Naive thymus-derived CD4-positive, alpha-beta T cell (primary cell): Measurements from ENCODE around the gene CALML6. TPM values are rescaled to one million over a fixed set of nuclear protein-coding genes. Genes with fewer than 3 reads are reported as not detected.
A peak's percentile ranks its signal among the peaks of the same experiment; 100 is the strongest.

Experiments used
- ATAC-seq: fragments of 150-1000 bp; cut with Tn5 transposase; 2 replicates; pipeline ENCODE4 v1.10.0; 2021; ENCODE audit warnings: mild to moderate bottlenecking, moderate library complexity
- CTCF ChIA-PET: fragments of 350-600 bp; sonication (Branson Sonifier 250); formaldehyde crosslinking; loops from one replicate; lab custom pipeline; 2021; ENCODE audit warnings: antibody characterized with exemption; lab: Charles Lee
- POLR2A ChIA-PET: fragments of 350-600 bp; sonication (Branson Sonifier 250); formaldehyde crosslinking; loops from one replicate; lab custom pipeline; 2021; ENCODE audit warnings: antibody characterized with exemption, inconsistent platforms; lab: Charles Lee
- DNase-seq, 9 donors: peaks; one replicate each; pipeline versions ENCODE4 v3.0.0 to v3.0.0-alpha.2; 2020 to 2022; ENCODE audit warnings: mixed read lengths in 1 of 9
- H3K27ac ChIP-seq: one replicate; pipeline ENCODE4 v1.7.0; 2013; ENCODE audit warnings: mild to moderate bottlenecking, low read depth, low read length, moderate library complexity
- H3K27me3 ChIP-seq, 2 donors: one replicate each; pipeline ENCODE4 v1.7.0; 2013; ENCODE audit warnings: low read length in 2 of 2, mild to moderate bottlenecking in 2 of 2, moderate library complexity in 2 of 2; ENCODE audit not compliant: control insufficient read depth in 2 of 2, insufficient read depth in 2 of 2
- H3K36me3 ChIP-seq, 3 experiments: 1 replicate in 2 of 3; 2 replicates in 1 of 3; pipeline ENCODE4 v1.7.0; 2013; ENCODE audit warnings: low read length in 3 of 3, mild to moderate bottlenecking in 3 of 3, moderate library complexity in 1 of 3; ENCODE audit not compliant: insufficient read depth in 3 of 3, control insufficient read depth in 2 of 3
- H3K4me1 ChIP-seq, 2 donors: one replicate each; pipeline ENCODE4 v1.7.0; 2013; ENCODE audit warnings: low read length in 2 of 2, mild to moderate bottlenecking in 2 of 2, moderate library complexity in 1 of 2; ENCODE audit not compliant: control insufficient read depth in 2 of 2, insufficient read depth in 2 of 2
- H3K4me3 ChIP-seq: 2 replicates; pipeline ENCODE4 v1.7.0; 2013; ENCODE audit warnings: mild to moderate bottlenecking, low read length
- H3K9me3 ChIP-seq, 3 experiments: 1 replicate in 2 of 3; 2 replicates in 1 of 3; pipeline ENCODE4 v1.7.0; 2013; ENCODE audit warnings: low read length in 3 of 3; ENCODE audit not compliant: control insufficient read depth in 2 of 3
- H3K27ac Mint-ChIP-seq, 9 donors: one replicate each; pipeline ENCODE4 v1.8.0; 2020 to 2022; ENCODE audit warnings: mixed read lengths in 9 of 9, mild to moderate bottlenecking in 8 of 9, moderate library complexity in 5 of 9, inconsistent platforms in 2 of 9
- H3K27me3 Mint-ChIP-seq, 5 donors: one replicate each; pipeline ENCODE4 v1.8.0; 2021 to 2022; ENCODE audit warnings: mixed read lengths in 5 of 5, mild to moderate bottlenecking in 1 of 5
- H3K36me3 Mint-ChIP-seq, 5 donors: one replicate each; pipeline ENCODE4 v1.8.0; 2020 to 2022; ENCODE audit warnings: mixed read lengths in 5 of 5, mild to moderate bottlenecking in 3 of 5, inconsistent platforms in 1 of 5
- H3K4me1 Mint-ChIP-seq, 7 donors: one replicate each; pipeline ENCODE4 v1.8.0; 2020 to 2022; ENCODE audit warnings: mixed read lengths in 7 of 7, mild to moderate bottlenecking in 3 of 7, inconsistent platforms in 1 of 7
- H3K4me3 Mint-ChIP-seq, 10 donors: one replicate each; pipeline ENCODE4 v1.8.0; 2020 to 2022; ENCODE audit warnings: mild to moderate bottlenecking in 10 of 10, mixed read lengths in 10 of 10, moderate library complexity in 6 of 10, inconsistent platforms in 2 of 10
- H3K9me3 Mint-ChIP-seq, 11 donors: one replicate each; pipeline ENCODE4 v1.8.0; 2020 to 2022; ENCODE audit warnings: mixed read lengths in 11 of 11, mild to moderate bottlenecking in 4 of 11, inconsistent platforms in 1 of 11, moderate library complexity in 1 of 11
- intact Hi-C, 2 donors: fragments of 100-400 bp; cut with micrococcal nuclease; formaldehyde crosslinking; loops; one replicate each; pipeline ENCODE4 v1.15.1; 2023
- polyA plus RNA-seq, 2 donors: library from polyadenylated mRNA; unstranded; fragments of 300-500 nt; fragmentation: Illumina TruSeq; gene quantifications; one replicate each; pipeline ENCODE4 v1.2.3, GENCODE V29; 2021
- total RNA-seq, 6 experiments: library from RNA in 5 of 6; stranded (reverse) in 5 of 6; gene quantifications; 1 replicate in 5 of 6; 2 replicates in 1 of 6; pipeline ENCODE4 v1.2.3 and lab custom pipeline; 2021 to 2026

Gene CALML6
- total and polyA plus RNA-seq, 7 experiments from 2014 or later: 0.94 to 2.5 (median 1.4) TPM; not detected in 3

DNA sequence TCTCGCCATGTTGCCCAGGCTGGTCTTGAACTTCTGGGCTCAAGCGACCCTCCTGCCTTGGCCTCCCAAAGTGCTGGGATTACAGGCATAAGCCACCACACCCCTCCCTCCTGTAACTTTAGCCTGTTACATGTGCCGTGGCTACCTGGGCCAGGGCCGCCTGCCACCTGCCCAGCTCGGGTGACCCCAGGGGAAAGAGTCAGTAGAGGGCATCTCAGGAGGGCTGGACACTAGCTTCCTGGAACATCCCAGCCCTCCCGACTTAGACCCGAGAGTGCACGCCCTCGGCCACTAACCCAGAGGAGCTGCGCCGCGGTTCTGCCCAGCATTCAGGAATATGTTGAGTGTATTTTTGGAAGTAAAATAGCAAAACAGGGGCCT, 44.4 kb downstream of the CALML6 start:
- H3K27ac ChIP-seq: no peak overlapping the region
- Mint-ChIP-seq H3K4me1 (peaks cover 0 to 6% (median 0%) of the 10 kb centered on the region in 7 donors), H3K36me3 (no peaks in the 10 kb centered on the region), H3K4me3 (no peak overlapping the region), H3K27me3 (peaks cover 6 to 35% (median 13%) of the 10 kb centered on the region in 5 donors), H3K27ac (no peak overlapping the region), H3K9me3 (no peaks in the 10 kb centered on the region)
- H3K4me3 ChIP-seq: no peak overlapping the region
- no peaks in the 10 kb centered on the region for H3K9me3 ChIP-seq
- POLR2A ChIA-PET: no interaction called here
- CTCF ChIA-PET: interaction anchor here (0.7 to 1.4 kb wide), 2 partner anchors 83 to 85 kb away, joined by 3 to 5 read pairs; no protein-coding TSS in a partner anchor
- ATAC-seq: no peak
- H3K27me3 ChIP-seq: no peaks in the 10 kb centered on the region
- no peak for DNase-seq
- intact Hi-C loops: no loop called here
- H3K36me3 ChIP-seq: no peaks in the 10 kb centered on the region
- no peaks in the 10 kb centered on the region for H3K4me1 ChIP-seq

GRCh38 chr1:1959840-1960479, 44.9 kb downstream of the CALML6 start:
- CTCF ChIA-PET: interaction anchor here (0.7 to 1.4 kb wide), 3 partner anchors 75 to 84 kb away, joined by 3 to 5 read pairs (median 3); no protein-coding TSS in a partner anchor
- H3K36me3 Mint-ChIP-seq: no peaks in the 10 kb centered on the region
- H3K27ac ChIP-seq: no peak overlapping the region
- ATAC-seq (peak; percentile 73), DNase-seq (peak; percentile 30 to 74 (median 56))
- peaks cover 6 to 35% (median 13%) of the 10 kb centered on the region in 5 donors for H3K27me3 Mint-ChIP-seq
- no peak overlapping the region for H3K4me3 Mint-ChIP-seq
- H3K9me3 Mint-ChIP-seq: no peaks in the 10 kb centered on the region
- H3K27me3 ChIP-seq: no peaks in the 10 kb centered on the region
- peaks cover 0 to 4% (median 0%) of the 10 kb centered on the region in 7 donors for H3K4me1 Mint-ChIP-seq
- no peaks in the 10 kb centered on the region for H3K9me3 ChIP-seq
- H3K4me3 ChIP-seq: no peak overlapping the region
- H3K36me3 ChIP-seq: no peaks in the 10 kb centered on the region
- POLR2A ChIA-PET: no interaction called here
- H3K27ac Mint-ChIP-seq: no peak overlapping the region
- intact Hi-C loops: loop anchor here (1.0 kb wide), 2 partner anchors 85 to 86 kb away; no protein-coding TSS in a partner anchor
- no peaks in the 10 kb centered on the region for H3K4me1 ChIP-seq

- CTCF ChIA-PET: interaction anchor here (0.7 to 1.4 kb wide), 2 partner anchors 74 to 84 kb away, joined by 3 to 5 read pairs; no protein-coding TSS in a partner anchor
- Histone ChIP-seq H3K36me3 (no peaks in the 10 kb centered on the region), H3K4me3 (no peak overlapping the region), H3K27me3 (no peaks in the 10 kb centered on the region), H3K9me3 (no peaks in the 10 kb centered on the region), H3K27ac (no peak overlapping the region), H3K4me1 (no peaks in the 10 kb centered on the region)
- intact Hi-C loops: loop anchor here (1.0 kb wide), 2 partner anchors 85 to 86 kb away; no protein-coding TSS in a partner anchor
- DNase-seq (no peak), ATAC-seq (no peak)
- Mint-ChIP-seq H3K36me3 (no peaks in the 10 kb centered on the region), H3K4me3 (no peak overlapping the region), H3K9me3 (no peaks in the 10 kb centered on the region), H3K4me1 (peaks cover 0 to 4% (median 0%) of the 10 kb centered on the region in 7 donors), H3K27ac (no peak overlapping the region), H3K27me3 (peaks cover 6 to 35% (median 13%) of the 10 kb centered on the region in 5 donors)
- POLR2A ChIA-PET: no interaction called here
These were observed 45.6 kb downstream of the CALML6 start for GRCh38 chr1:1960480-1961196.

DNA sequence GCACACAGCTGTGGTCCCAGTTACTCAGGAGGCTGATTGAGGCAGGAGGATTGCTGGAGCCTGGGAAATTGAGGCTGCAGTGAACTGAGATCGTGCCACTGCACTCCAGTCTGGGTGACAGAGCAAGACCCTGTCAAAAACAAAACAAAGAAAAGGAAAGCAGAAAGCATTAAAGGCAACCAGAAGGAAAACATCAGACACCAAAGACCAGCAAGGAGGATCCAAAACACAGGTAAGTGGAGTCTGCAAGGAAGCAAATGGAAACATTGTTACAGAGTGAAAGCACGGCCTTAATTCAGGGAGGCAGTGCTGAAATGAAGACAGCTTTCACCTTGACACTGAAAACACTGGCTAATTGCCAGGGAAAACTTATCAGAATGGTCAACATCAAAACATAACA, 47.7 kb downstream of the CALML6 start:
- H3K4me3 ChIP-seq: no peak overlapping the region
- POLR2A ChIA-PET: no interaction called here
- DNase-seq (no peak), ATAC-seq (no peak)
- H3K27ac ChIP-seq: no peak overlapping the region
- no peaks in the 10 kb centered on the region for H3K27me3 ChIP-seq
- H3K4me1 ChIP-seq: no peaks in the 10 kb centered on the region
- Mint-ChIP-seq H3K27ac (peak overlapping the region in 2 of 9 donors; percentile 15 to 62), H3K27me3 (peaks cover 8 to 35% (median 13%) of the 10 kb centered on the region in 5 donors), H3K4me1 (peaks cover 0 to 2% (median 0%) of the 10 kb centered on the region in 7 donors), H3K36me3 (no peaks in the 10 kb centered on the region), H3K4me3 (no peak overlapping the region), H3K9me3 (no peaks in the 10 kb centered on the region)
- intact Hi-C loops: no loop called here
- H3K9me3 ChIP-seq: no peaks in the 10 kb centered on the region
- CTCF ChIA-PET: no interaction called here
- no peaks in the 10 kb centered on the region for H3K36me3 ChIP-seq

- ChIA-PET CTCF (no interaction called here), POLR2A (no interaction called here)
- ATAC-seq (no peak), DNase-seq (no peak)
- intact Hi-C loops: no loop called here
- H3K36me3 ChIP-seq: no peaks in the 10 kb centered on the region
- no peak overlapping the region for H3K27ac ChIP-seq
- no peak overlapping the region for H3K4me3 Mint-ChIP-seq
- no peak overlapping the region for H3K27ac Mint-ChIP-seq
- no peaks in the 10 kb centered on the region for H3K9me3 Mint-ChIP-seq
- peaks cover 0 to 3% (median 0%) of the 10 kb centered on the region in 7 donors for H3K4me1 Mint-ChIP-seq
- no peaks in the 10 kb centered on the region for H3K36me3 Mint-ChIP-seq
- no peaks in the 10 kb centered on the region for H3K4me1 ChIP-seq
- no peaks in the 10 kb centered on the region for H3K9me3 ChIP-seq
- H3K27me3 Mint-ChIP-seq: peaks cover 9 to 30% (median 13%) of the 10 kb centered on the region in 5 donors
- no peaks in the 10 kb centered on the region for H3K27me3 ChIP-seq
- no peak overlapping the region for H3K4me3 ChIP-seq
These were observed 48.5 kb downstream of the CALML6 start for GRCh38 chr1:1963570-1963969.

DNA sequence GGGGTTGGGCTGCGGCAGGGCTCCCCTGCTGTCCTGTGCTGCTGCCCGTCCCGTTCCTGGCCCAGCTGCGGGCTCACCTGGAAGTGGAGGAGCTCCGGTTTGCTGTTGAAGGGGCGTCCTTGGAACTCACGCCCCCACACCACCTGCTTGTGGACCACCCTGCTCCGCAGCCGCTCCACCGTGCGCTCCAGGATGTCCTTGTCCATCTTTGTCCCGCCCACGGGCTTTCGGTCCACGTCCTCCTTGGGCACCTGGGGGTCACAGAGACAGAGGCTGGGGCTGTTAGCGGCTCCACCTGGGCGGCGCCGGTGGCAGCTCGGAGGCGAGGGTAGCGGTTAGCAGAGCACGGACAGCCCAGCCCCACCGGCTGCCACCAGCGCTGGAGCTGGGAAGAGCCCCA, 49.8 kb downstream of the CALML6 start:
- Mint-ChIP-seq H3K27me3 (peaks cover 9 to 30% (median 12%) of the 10 kb centered on the region in 5 donors), H3K36me3 (no peaks in the 10 kb centered on the region), H3K27ac (no peak overlapping the region), H3K4me1 (peaks cover 0 to 3% (median 0%) of the 10 kb centered on the region in 7 donors), H3K4me3 (no peak overlapping the region), H3K9me3 (no peaks in the 10 kb centered on the region)
- ATAC-seq (no peak), DNase-seq (no peak)
- intact Hi-C loops: no loop called here
- Histone ChIP-seq H3K36me3 (no peaks in the 10 kb centered on the region), H3K27ac (no peak overlapping the region), H3K27me3 (no peaks in the 10 kb centered on the region), H3K9me3 (no peaks in the 10 kb centered on the region), H3K4me1 (no peaks in the 10 kb centered on the region), H3K4me3 (no peak overlapping the region)
- CTCF ChIA-PET: no interaction called here
- POLR2A ChIA-PET: no interaction called here
